GM12878 (cell line): ENCODE measurements around the gene PSMB3. TPM values are rescaled to one million over a fixed set of nuclear protein-coding genes. Genes with fewer than 3 reads are reported as not detected.

ENCODE experiments used
- ATAC-seq: fragments of 200-7000 bp; cut with Tn5 transposase; 3 replicates; pipeline ENCODE4 v1.9.1; 2020; ENCODE audit warnings: mild to moderate bottlenecking, moderate library complexity
- BruUV-seq: library from RNA; stranded (reverse); fragments of 400-500 nt; replicated peaks from 2 replicates; lab custom pipeline; 2021; lab: Mats Ljungman, UMichigan
- CTCF ChIA-PET: fragments of 300-600 bp; sonication (Branson Sonifier 250); formaldehyde crosslinking; extraction: SDS; loops from one replicate; lab custom pipeline; 2021; ENCODE audit warnings: inconsistent platforms; lab: Yijun Ruan, JAX
- POLR2A ChIA-PET: fragments of 350-600 bp; formaldehyde crosslinking; extraction: SDS; loops from one replicate; lab custom pipeline; 2021; ENCODE audit warnings: inconsistent platforms; lab: Charles Lee
- RAD21 ChIA-PET: fragments of 300-600 bp; sonication (Branson Sonifier 250); formaldehyde crosslinking; loops from one replicate; lab custom pipeline; 2023; ENCODE audit warnings: antibody characterized with exemption; ENCODE audit not compliant: unreplicated experiment; lab: Charles Lee
- SMC1A ChIA-PET: fragments of 300-600 bp; sonication (Branson Sonifier 250); formaldehyde crosslinking; loops from one replicate; lab custom pipeline; 2023; ENCODE audit not compliant: unreplicated experiment, uncharacterized antibody; lab: Charles Lee
- DNase-seq: peaks from one replicate; pipeline ENCODE4 v3.0.0-alpha.2; 2011; ENCODE audit warnings: low read depth, low spot score
- FAIRE-seq: peaks from 3 replicates; lab custom pipeline; 2011; peaks lifted over from hg19 to GRCh38; lab: Jason Lieb, UNC
- H2AFZ ChIP-seq: 2 replicates; pipeline ENCODE4 v1.6.0; 2011; ENCODE audit warnings: low read depth, low read length, control low read depth; ENCODE audit not compliant: control insufficient read depth
- H3K27ac ChIP-seq: 2 replicates; pipeline ENCODE4 v1.5.1; 2011; ENCODE audit warnings: control low read depth; ENCODE audit not compliant: control insufficient read depth, insufficient read depth
- H3K27me3 ChIP-seq, 2 experiments: replicated peaks in 1 of 2; 2 replicates each; pipeline versions ENCODE4 v1.6.0 to v1.6.1; 2011; ENCODE audit warnings: low read length in 1 of 2; ENCODE audit not compliant: control insufficient read depth in 2 of 2, insufficient read depth in 2 of 2
- H3K36me3 ChIP-seq, 2 experiments: 2 replicates each; pipeline ENCODE4 v1.5.1; 2011; ENCODE audit warnings: low read length in 1 of 2; ENCODE audit not compliant: control insufficient read depth in 2 of 2, insufficient read depth in 2 of 2
- H3K4me1 ChIP-seq: 2 replicates; pipeline ENCODE4 v1.6.1; 2011; ENCODE audit warnings: mild to moderate bottlenecking, low read length, moderate library complexity, mixed read lengths; ENCODE audit not compliant: control insufficient read depth, insufficient read depth
- H3K4me2 ChIP-seq: 2 replicates; pipeline ENCODE4 v1.6.0; 2011; ENCODE audit warnings: control low read depth; ENCODE audit not compliant: control insufficient read depth, insufficient read depth
- H3K4me3 ChIP-seq: fragments of 200-600 bp; sonication (generic); 2 replicates; pipeline ENCODE4 v1.5.1; 2016
- H3K79me2 ChIP-seq: 2 replicates; pipeline ENCODE4 v1.6.0; 2011; ENCODE audit warnings: low read length; ENCODE audit not compliant: control insufficient read depth, insufficient read depth
- H3K9ac ChIP-seq: 2 replicates; pipeline ENCODE4 v1.8.0; 2011; ENCODE audit warnings: low read length, control low read depth, mixed read lengths; ENCODE audit not compliant: control insufficient read depth, insufficient read depth
- H3K9me3 ChIP-seq: replicated peaks from 3 replicates; pipeline ENCODE4 v1.5.1; 2011; ENCODE audit warnings: mild to moderate bottlenecking, low read length; ENCODE audit not compliant: control insufficient read depth, insufficient read depth
- H4K20me1 ChIP-seq: 2 replicates; pipeline ENCODE4 v1.6.0; 2011; ENCODE audit not compliant: control insufficient read depth, insufficient read depth
- CHD2 ChIP-seq: IDR thresholded peaks from 2 replicates; pipeline ENCODE4 v1.6.1; 2011; ENCODE audit warnings: low read depth, low read length, improper control_type of control experiment, borderline replicate concordance
- GABPA ChIP-seq: IDR thresholded peaks from 2 replicates; pipeline ENCODE4 v1.6.1; 2014; ENCODE audit warnings: antibody characterized with exemption, low read depth, mild to moderate bottlenecking, inconsistent platforms
- PAX8 ChIP-seq: fragments of 450-650 bp; IDR thresholded peaks from 2 replicates; pipeline ENCODE4 v1.6.1; 2017; ENCODE audit warnings: mild to moderate bottlenecking, moderate library complexity
- SIX5 ChIP-seq: IDR thresholded peaks from 2 replicates; pipeline ENCODE4 v1.6.1; 2011; ENCODE audit warnings: mild to moderate bottlenecking, low read depth, low read length, moderate library complexity; ENCODE audit not compliant: severe bottlenecking
- SKIL ChIP-seq: fragments of 450-650 bp; IDR thresholded peaks from 2 replicates; pipeline ENCODE4 v1.6.1; 2017; ENCODE audit warnings: mild to moderate bottlenecking, low read depth, inconsistent platforms; ENCODE audit not compliant: poor library complexity, severe bottlenecking
- SPI1 ChIP-seq: IDR thresholded peaks from 2 replicates; pipeline ENCODE4 v1.6.1; 2011; ENCODE audit warnings: low read depth, mild to moderate bottlenecking, low read length, moderate library complexity, borderline replicate concordance; ENCODE audit not compliant: insufficient read depth
- TCF3 ChIP-seq: IDR thresholded peaks from 2 replicates; pipeline ENCODE4 v1.6.1; 2012; ENCODE audit warnings: low read depth, mild to moderate bottlenecking, low read length, borderline replicate concordance; ENCODE audit not compliant: insufficient read depth
- YY1 ChIP-seq: IDR thresholded peaks from 2 replicates; pipeline ENCODE4 v1.6.1; 2011; ENCODE audit warnings: low read depth, mild to moderate bottlenecking, low read length
- ZNF592 ChIP-seq: fragments of 450-650 bp; IDR thresholded peaks from 2 replicates; pipeline ENCODE4 v1.6.1; 2017; ENCODE audit warnings: mild to moderate bottlenecking, moderate library complexity
- WGBS: methylation state at CpG from one replicate; pipeline ENCODE4 v1.1.6; 2016; ENCODE audit warnings: low lambda C conversion rate; ENCODE audit not compliant: insufficient replicate concordance, insufficient coverage; ENCODE audit errors: missing lambda C conversion rate; 5-methylcytosine and 5-hydroxymethylcytosine counted together
- in situ Hi-C: fragments of 300-500 bp; cut with MboI; formaldehyde crosslinking; loops from 9 replicates; pipeline ENCODE4 v1.14.3; 2018; ENCODE audit warnings: mixed read lengths
- intact Hi-C: fragments of 100-400 bp; cut with micrococcal nuclease; formaldehyde crosslinking; loops from one replicate; pipeline ENCODE4 v1.14.2; 2022; ENCODE audit not compliant: unreplicated experiment
- polyA plus RNA-seq, 11 experiments: library from polyadenylated mRNA; depleted of rRNA in 4 of 11; unstranded in 6 of 11; stranded (reverse) in 5 of 11; fragments of >200 nt; fragmentation: Nextera tagmentation in 4 of 11; fragmentation: Illumina TruSeq in 1 of 11; extraction: Ambion mirVana in 4 of 11; extraction: Trizol in 1 of 11; gene quantifications; 1 replicate in 1 of 11; 2 replicates in 10 of 11; pipeline versions ENCODE4 v1.2.1 to v1.2.3, GENCODE V29; 2011 to 2016; ENCODE audit warnings: inconsistent platforms in 2 of 11, missing spikeins in 2 of 11, low read depth in 1 of 11
- total RNA-seq, 4 experiments: library from RNA; depleted of rRNA in 3 of 4; stranded (reverse); fragments of >200 nt in 3 of 4; fragmentation: Illumina TruSeq in 1 of 4; extraction: Trizol in 1 of 4; gene quantifications; 2 replicates each; pipeline versions ENCODE4 v1.2.1 to v1.2.3, GENCODE V29; 2013 to 2021

PSMB3 gene
- total and polyA plus RNA-seq, 10 of the 15 experiments (the other 5 are each of a cell fraction or from before 2014, with no cell fraction given) = 300 to 2,130 (median 490) TPM

GRCh38 chr17:38777641-38778250 is 25.2 kb downstream of the PSMB3 start:
- intact Hi-C loops (no loop called here), in situ Hi-C loops (no loop called here)
- no TSS peak for BruUV-seq
- H3K4me2 ChIP-seq = no peak overlapping the region
- 82% methylated on average over 7 of the region's 7 CpGs for WGBS
- ChIA-PET SMC1A (interaction anchor here (1.0 kb wide), 1 partner anchor 47 kb away, joined by 3 read pairs; the partner anchor contains the start of gene CWC25), CTCF (no interaction called here), POLR2A (no interaction called here), RAD21 (no interaction called here)
- no peak overlapping the region for H3K4me3 ChIP-seq
- no peaks in the 10 kb centered on the region for H3K79me2 ChIP-seq
- no peaks in the 10 kb centered on the region for H3K4me1 ChIP-seq
- no peak for DNase-seq
- FAIRE-seq = no peak
- no peak overlapping the region for H3K9ac ChIP-seq
- peaks cover 14 to 17% of the 10 kb centered on the region in 2 experiments for H3K36me3 ChIP-seq
- no peak overlapping the region for H2AFZ ChIP-seq
- H3K27ac ChIP-seq = no peak overlapping the region
- ATAC-seq = no peak
- TF ChIP-seq YY1 = no peak
- no peak for TF ChIP-seq PAX8
- no peak for TF ChIP-seq TCF3
- no peak for TF ChIP-seq SIX5
- no peak for TF ChIP-seq GABPA
- no peak for TF ChIP-seq CHD2
- no peak for TF ChIP-seq SPI1
- no peak for TF ChIP-seq ZNF592
- TF ChIP-seq SKIL = no peak
- no peaks in the 10 kb centered on the region for H3K9me3 ChIP-seq
- H4K20me1 ChIP-seq = no peaks in the 10 kb centered on the region
- no peaks in the 10 kb centered on the region for H3K27me3 ChIP-seq
